G401 (cell line): ENCODE measurements around the gene LCN1. TPM values are rescaled to one million over a fixed set of nuclear protein-coding genes. Genes with fewer than 3 reads are reported as not detected.
"Not testable (repeated sequence)": the region's sequence is repeated elsewhere in the genome, so short reads cannot be mapped to it uniquely, and the experiment has no call there.

ENCODE experiments used
- DNase-seq: peaks from one replicate; pipeline ENCODE4 v3.0.0-alpha.2; 2015; ENCODE audit warnings: low spot score
- in situ Hi-C: cut with HindIII; loops from 2 replicates; pipeline ENCODE4 v1.10.0; 2016; ENCODE audit warnings: low sequenced_read_pairs, mixed read lengths
- total RNA-seq: library from RNA; depleted of rRNA; stranded (reverse); fragments of >200 nt; shearing (Covaris generic); gene quantifications from 2 replicates; pipeline ENCODE4 v1.2.3, GENCODE V29; 2014

Gene LCN1
- total RNA-seq, 1 experiment from 2014 or later: not detected

- DNase-seq: no peak
- in situ Hi-C loops: no loop called here
These were observed 18.3 kb upstream of the LCN1 start for GRCh38 chr9:135502873-135503321.

DNA sequence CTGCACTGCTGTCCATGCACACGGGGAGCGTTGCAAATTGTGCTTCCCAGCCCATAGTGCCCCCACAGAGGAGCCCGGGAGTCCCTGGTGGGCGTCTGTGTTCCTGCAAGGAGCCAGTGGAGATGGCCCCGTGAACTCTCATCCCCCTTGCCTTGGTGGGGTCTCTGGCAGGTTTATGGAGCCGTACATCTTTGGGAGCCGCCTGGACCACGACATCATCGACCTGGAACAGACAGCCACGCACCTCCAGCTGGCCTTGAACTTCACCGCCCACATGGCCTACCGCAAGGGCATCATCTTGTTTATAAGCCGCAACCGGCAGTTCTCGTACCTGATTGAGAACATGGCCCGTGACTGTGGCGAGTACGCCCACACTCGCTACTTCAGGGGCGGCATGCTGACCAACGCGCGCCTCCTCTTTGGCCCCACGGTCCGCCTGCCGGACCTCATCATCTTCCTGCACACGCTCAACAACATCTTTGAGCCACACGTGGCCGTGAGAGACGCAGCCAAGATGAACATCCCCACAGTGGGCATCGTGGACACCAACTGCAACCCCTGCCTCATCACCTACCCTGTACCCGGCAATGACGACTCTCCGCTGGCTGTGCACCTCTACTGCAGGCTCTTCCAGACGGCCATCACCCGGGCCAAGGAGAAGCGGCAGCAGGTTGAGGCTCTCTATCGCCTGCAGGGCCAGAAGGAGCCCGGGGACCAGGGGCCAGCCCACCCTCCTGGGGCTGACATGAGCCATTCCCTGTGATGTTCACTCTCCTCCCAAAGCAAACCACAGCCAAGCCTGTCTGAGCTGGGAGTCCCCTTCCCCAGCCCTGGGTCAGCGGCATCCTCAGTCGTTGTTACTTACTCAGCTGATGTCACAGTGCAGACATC, 17.6 kb upstream of the LCN1 start:
- in situ Hi-C loops: no loop called here

GRCh38 chr9:135504262-135505243, 16.7 kb upstream of the LCN1 start:
- peak; percentile 66 for DNase-seq
- in situ Hi-C loops: no loop called here

More for the DNA sequence above, 17.6 kb upstream of the LCN1 start:
- DNase-seq: no peak

GRCh38 chr9:135505406-135506187, 15.6 kb upstream of the LCN1 start:
- no peak for DNase-seq
- in situ Hi-C loops: no loop called here

- in situ Hi-C loops: no loop called here
- DNase-seq: no peak
These were observed 14.7 kb upstream of the LCN1 start for GRCh38 chr9:135506327-135507103.

DNA sequence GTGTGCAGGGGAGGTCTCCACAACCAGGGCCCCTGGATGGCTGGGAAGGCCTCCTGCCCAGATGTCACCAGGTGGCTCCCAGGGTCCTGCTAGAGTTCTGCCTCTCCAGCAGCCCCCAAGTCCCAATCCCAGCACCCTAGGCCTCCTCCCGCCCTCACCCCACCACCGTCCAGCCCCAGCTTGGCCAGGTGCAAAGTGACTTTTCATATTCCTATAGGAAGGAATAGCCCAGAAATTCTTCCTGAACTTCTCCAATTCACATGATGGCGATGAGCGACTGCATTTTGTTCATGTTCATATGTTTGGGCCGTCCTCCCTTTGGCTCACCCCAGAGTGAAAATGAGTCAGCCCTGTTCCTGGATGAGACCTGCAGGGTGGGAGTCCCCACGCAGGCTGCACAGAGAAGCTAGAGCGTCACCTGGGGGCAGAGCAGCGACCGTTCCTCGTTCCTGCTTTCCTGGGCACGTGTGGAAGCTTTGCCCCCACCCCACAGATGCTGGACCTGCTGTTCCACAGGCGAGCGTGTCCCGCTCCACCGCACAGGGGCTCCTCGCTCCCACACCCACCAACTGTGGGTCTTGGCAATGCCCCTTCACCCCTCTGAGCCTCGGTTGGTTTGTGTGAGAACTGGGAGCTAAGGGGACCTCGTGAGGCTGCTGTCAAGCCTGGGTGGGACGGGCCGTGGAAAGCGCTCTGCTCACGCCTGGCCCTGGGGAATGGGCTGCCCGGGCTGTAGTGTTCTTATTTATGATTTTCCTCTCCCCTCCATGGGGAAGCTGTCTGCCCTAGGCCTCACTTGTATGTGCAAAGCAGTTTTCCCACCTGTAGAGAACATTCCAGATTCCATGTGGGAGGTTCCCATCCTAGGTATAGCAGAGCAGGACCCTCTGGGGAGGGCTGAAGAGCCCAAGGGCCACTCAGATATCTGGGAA, 13.9 kb upstream of the LCN1 start:
- in situ Hi-C loops: no loop called here
- DNase-seq: no peak

DNA sequence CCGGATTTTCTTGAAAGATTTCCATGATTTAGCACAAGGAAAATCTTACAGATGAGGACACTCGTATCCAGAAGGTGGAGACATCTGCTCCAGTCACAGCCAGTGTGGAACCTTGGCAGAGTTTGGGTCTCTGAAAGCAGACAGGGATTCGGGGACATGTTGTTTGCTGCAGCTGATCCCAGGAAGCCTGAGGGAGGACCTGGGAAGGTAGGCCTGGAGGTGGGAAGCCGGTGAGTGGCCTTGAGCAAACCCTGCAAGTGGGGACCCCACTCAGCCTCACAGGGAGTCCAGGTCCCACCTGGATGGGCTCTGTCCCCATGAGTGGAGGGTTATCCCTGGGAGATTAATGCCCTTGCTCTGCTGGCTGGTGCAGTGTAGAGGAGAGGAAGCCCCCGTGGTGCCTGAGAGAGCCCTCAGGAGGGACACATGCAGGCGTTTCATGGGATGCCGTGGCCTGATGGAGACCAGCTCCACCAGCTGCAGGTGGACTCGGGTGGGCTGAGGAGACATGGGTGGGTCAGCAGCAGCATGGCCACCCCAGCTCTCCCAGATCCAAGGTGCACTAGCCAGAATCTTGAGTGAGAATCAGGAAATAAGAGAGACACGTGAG, 12.9 kb upstream of the LCN1 start:
- in situ Hi-C loops: no loop called here
- no peak for DNase-seq

- DNase-seq: no peak
- in situ Hi-C loops: no loop called here
These were observed 11.8 kb upstream of the LCN1 start for GRCh38 chr9:135509458-135509857.

DNA sequence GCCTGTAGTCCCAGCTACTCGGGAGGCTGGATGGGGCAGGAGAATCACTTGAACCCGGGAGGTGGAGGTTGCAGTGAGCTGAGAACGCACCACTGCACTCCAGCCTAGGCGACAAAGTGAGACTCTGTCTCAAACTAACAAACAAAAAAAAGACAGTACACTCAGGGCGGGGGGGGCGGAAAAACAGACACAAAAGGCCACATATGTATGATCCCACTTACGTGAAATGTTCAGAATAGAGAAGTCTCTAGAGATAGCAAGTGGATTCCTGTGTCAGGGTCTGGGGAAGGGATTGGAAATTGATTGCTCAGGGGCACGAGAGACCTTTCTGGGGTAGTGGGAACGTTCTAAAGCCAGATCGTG, 9.0 kb upstream of the LCN1 start:
- no peak for DNase-seq
- in situ Hi-C loops: no loop called here

DNA sequence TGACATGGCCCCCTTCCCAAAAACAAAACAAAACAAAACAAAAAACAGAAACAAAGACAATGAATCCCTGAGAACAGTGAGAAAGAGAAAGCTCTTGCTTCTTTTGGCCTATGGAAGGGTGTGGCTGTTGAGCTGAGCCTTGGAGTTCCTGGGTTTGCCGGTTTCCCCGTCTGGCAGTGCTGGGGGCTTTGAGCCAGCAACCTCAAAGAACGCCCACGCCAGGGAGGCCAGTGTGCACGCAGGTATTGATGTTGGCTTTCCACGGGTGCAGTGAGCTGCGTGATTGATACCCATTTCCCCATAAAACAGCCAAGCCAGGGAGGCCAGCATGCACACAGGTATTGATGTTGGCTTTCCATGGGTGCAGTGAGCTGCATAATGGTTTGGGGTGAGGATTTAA, 8.3 kb upstream of the LCN1 start:
- DNase-seq: no peak
- in situ Hi-C loops: no loop called here

GRCh38 chr9:135513351-135513846, 7.8 kb upstream of the LCN1 start:
- in situ Hi-C loops: no loop called here
- DNase-seq: no peak

DNA sequence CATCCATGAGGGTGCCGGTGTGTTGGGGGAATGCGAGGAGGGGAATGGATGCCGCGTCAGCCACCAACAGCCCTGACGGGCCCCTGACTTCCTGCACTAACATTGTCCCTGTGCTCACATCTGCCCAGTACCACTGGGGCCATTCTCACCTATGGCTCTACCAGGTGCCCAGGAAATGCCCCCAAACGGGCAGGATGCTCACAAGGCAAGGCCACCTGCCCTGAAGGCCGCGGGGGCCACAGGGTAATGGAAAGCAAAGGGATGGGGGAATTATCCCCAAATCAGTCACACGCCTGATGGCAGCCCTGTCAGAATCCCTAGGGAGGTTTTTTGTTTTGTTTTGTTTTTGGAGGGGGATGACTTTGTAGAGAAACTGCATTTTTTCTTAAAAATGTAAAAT, 7.3 kb upstream of the LCN1 start:
- not testable (repeated sequence) for DNase-seq

GRCh38 chr9:135514342-135515082, 6.7 kb upstream of the LCN1 start:
- in situ Hi-C loops: no loop called here
- no peak for DNase-seq

More for the DNA sequence above, 7.3 kb upstream of the LCN1 start:
- in situ Hi-C loops: not testable (repeated sequence)

GRCh38 chr9:135515083-135515951, 5.9 kb upstream of the LCN1 start:
- DNase-seq: no peak
- in situ Hi-C loops: no loop called here

- in situ Hi-C loops: no loop called here
- DNase-seq: no peak
These were observed 4.9 kb upstream of the LCN1 start for GRCh38 chr9:135516132-135516860.
